ENCODE results near the gene ZMPSTE24. TPM values are rescaled to one million over a fixed set of nuclear protein-coding genes. Genes with fewer than 3 reads are reported as not detected.

The ZMPSTE24 gene
- total RNA-seq, 1 donor from 2014 or later: 49.6 TPM

GRCh38 chr1:40302475-40302874 is 44.4 kb downstream of the ZMPSTE24 start:
- H3K4me3 Mint-ChIP-seq (ENCODE audit: unreplicated experiment): no peak overlapping the region
- no peaks in the 10 kb centered on the region for H3K36me3 Mint-ChIP-seq (ENCODE audit: low read depth)
- no peak for TF ChIP-seq CTCF (IDR thresholded peaks at IDR 0.05)
- no peak overlapping the region for H3K27ac Mint-ChIP-seq (ENCODE audit: unreplicated experiment)
- H3K4me1 Mint-ChIP-seq (ENCODE audit: low read depth): no peaks in the 10 kb centered on the region
- no peaks in the 10 kb centered on the region for H3K9me3 Mint-ChIP-seq (ENCODE audit: low read depth)
- DNase-seq (ENCODE audit: low spot score): no peak
- H3K27me3 Mint-ChIP-seq (ENCODE audit: low read depth): no peaks in the 10 kb centered on the region

- no peak for DNase-seq (ENCODE audit: low spot score)
- H3K4me3 Mint-ChIP-seq (ENCODE audit: unreplicated experiment): no peak overlapping the region
- H3K27ac Mint-ChIP-seq (ENCODE audit: unreplicated experiment): no peak overlapping the region
- no peaks in the 10 kb centered on the region for H3K9me3 Mint-ChIP-seq (ENCODE audit: low read depth)
- no peak for TF ChIP-seq CTCF (IDR thresholded peaks at IDR 0.05)
- H3K36me3 Mint-ChIP-seq (ENCODE audit: low read depth): no peaks in the 10 kb centered on the region
- H3K27me3 Mint-ChIP-seq (ENCODE audit: low read depth): no peaks in the 10 kb centered on the region
- no peaks in the 10 kb centered on the region for H3K4me1 Mint-ChIP-seq (ENCODE audit: low read depth)
Observed at GRCh38 chr1:40303051-40303771, 45.2 kb downstream of the ZMPSTE24 start.

DNA sequence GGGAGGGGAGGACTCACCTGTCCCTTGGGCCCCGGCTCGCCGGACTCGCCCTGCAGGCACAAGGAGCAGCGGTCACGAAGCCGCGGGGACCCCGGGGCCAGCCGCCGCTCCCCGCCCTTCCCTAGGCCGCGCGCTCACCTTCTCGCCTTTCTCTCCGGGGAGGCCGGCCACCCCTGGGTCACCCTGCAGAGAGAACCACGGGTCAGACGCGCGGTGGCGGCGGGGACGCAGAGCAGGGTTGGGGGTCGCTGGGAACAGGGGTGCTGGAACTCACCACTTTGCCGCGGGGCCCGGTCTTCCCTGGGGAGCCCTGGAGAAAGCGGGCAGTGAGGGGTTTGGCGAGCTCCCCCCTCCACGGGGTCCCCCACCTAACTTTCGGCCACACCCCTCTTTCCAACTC is 45.8 kb downstream of the ZMPSTE24 start:
- H3K9me3 Mint-ChIP-seq (ENCODE audit: low read depth): no peaks in the 10 kb centered on the region
- H3K4me1 Mint-ChIP-seq (ENCODE audit: low read depth): no peaks in the 10 kb centered on the region
- no peak overlapping the region for H3K27ac Mint-ChIP-seq (ENCODE audit: unreplicated experiment)
- no peak overlapping the region for H3K4me3 Mint-ChIP-seq (ENCODE audit: unreplicated experiment)
- TF ChIP-seq CTCF (IDR thresholded peaks at IDR 0.05): no peak
- DNase-seq (ENCODE audit: low spot score): no peak
- H3K36me3 Mint-ChIP-seq (ENCODE audit: low read depth): no peaks in the 10 kb centered on the region
- no peaks in the 10 kb centered on the region for H3K27me3 Mint-ChIP-seq (ENCODE audit: low read depth)

DNA sequence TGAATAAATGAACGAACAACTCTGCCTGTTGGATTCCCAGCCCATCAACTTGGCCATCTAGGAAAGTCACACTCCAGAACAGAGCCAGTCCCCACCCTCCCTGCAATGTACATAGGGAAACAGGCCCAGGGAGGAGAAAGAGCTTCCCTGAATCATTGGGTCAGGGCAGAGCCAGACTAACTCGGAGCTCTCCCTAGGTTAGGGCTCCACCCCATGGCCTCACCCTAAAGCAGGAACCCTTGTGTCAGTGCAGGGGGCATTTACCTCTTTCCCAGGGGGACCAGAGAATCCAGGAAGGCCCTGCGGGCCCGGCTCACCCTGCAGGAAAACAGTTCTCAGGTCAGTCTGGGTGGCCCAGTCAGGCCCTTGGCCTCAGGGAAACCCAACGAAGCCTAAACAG is 47.4 kb downstream of the ZMPSTE24 start:
- Mint-ChIP-seq H3K27ac (ENCODE audit: unreplicated experiment) (no peak overlapping the region), H3K4me1 (ENCODE audit: low read depth) (no peaks in the 10 kb centered on the region), H3K36me3 (ENCODE audit: low read depth) (no peaks in the 10 kb centered on the region), H3K4me3 (ENCODE audit: unreplicated experiment) (no peak overlapping the region), H3K27me3 (ENCODE audit: low read depth) (no peaks in the 10 kb centered on the region), H3K9me3 (ENCODE audit: low read depth) (no peaks in the 10 kb centered on the region)
- no peak for DNase-seq (ENCODE audit: low spot score)
- no peak for TF ChIP-seq CTCF (IDR thresholded peaks at IDR 0.05)

GRCh38 chr1:40305871-40306270 is 47.8 kb downstream of the ZMPSTE24 start:
- Mint-ChIP-seq H3K4me3 (ENCODE audit: unreplicated experiment) (no peak overlapping the region), H3K9me3 (ENCODE audit: low read depth) (no peaks in the 10 kb centered on the region), H3K4me1 (ENCODE audit: low read depth) (no peaks in the 10 kb centered on the region), H3K27ac (ENCODE audit: unreplicated experiment) (no peak overlapping the region), H3K27me3 (ENCODE audit: low read depth) (no peaks in the 10 kb centered on the region), H3K36me3 (ENCODE audit: low read depth) (no peaks in the 10 kb centered on the region)
- DNase-seq (ENCODE audit: low spot score): no peak
- no peak for TF ChIP-seq CTCF (IDR thresholded peaks at IDR 0.05)
